Measurements from ENCODE around the gene INPP5A.

DNA sequence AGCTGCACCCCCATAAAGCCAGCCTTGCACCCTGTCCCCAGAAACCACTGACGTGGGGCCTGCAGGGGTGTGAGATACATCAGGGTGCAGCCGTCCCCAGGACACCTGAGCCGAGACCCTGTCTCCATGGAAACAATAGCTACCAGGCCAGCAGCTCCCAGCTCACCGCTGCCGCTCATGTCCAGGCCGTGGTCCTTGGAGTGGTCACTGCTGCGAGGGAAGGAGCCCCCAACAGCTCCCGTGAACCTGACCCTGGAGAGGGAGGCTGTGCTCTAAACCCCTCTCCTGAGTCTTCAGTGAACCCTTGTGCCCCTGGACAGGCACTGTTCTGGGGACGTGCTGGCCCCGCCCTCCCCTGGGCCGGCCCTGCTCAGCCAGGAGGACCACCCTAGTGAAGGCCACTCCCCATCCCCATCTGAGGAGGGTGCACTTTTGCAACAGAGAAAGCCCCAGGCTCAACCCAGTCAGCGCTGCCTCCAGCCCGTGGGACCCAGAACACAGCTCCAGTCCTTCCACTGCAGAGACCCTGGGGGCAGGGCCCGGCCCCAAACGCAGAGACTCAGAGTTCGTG is 19.6 kb upstream of the INPP5A start:
- TF ChIP-seq CTCF (conservative IDR thresholded peaks at IDR 0.05; ENCODE audit: low read depth, low read length): no peak
- no peak for TF ChIP-seq EZH2phosphoT487 (IDR thresholded peaks at IDR 0.05; ENCODE audit: borderline replicate concordance, low read length)
- TF ChIP-seq EZH2 (IDR thresholded peaks at IDR 0.05; ENCODE audit: low read length, unreplicated experiment): no peak

Measured in PC-3 (cell line).